NCI-H1930 (cell line): ENCODE measurements around the gene GRIP1.

ENCODE experiments used
- DNase-seq, 2 experiments: peaks; one replicate each; lab custom pipeline; 2025; lab: John Stamatoyannopoulos, UW

Gene GRIP1

GRCh38 chr12:66678338-66679275 lies at the start of gene GRIP1:
Gene GRIP1 (minus strand): TSS chr12:66679076. CDS start chr12:66678904, 172 bp downstream.
- no peak for DNase-seq

DNA sequence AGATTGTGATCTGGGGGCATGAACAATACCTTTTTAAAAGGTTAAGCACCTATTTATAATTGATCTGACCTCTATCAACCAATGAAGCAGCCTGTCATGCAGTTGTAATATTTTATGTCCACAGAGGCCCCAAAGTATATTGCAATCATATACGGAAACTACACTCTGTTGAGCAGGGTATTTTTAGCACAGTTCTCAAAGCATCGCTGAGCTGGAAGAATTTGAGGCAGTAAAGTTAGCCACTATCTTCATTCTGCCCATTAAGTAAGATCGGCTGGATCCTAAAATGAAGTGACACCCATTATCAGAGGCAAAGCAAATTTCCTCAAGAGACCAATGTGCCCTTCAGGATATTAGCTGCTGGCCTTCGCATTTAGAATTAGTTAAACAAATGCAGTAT lies 47.7 kb upstream of the GRIP1 start:
- no peak for DNase-seq

DNA sequence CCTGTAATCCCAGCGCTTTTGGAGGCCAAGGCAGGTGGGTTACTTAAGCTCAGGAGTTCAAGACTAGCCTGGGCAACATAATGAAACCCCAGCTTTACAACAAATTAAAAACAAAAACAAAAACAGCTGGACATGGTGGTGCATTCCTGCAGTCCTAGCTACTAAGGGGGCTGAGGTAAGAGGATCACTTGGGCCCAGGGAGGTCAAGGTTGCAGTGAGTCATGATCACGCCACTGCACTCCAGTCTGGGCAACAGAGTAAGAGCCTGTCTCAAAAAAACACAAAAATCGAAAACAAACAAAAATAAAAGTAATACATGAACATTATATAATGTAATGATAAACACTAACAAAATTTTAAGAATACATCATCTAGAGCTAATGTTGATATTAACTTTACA lies 46.2 kb upstream of the GRIP1 start:
- DNase-seq: no peak

GRCh38 chr12:66724616-66725015 lies 45.7 kb upstream of the GRIP1 start:
- no peak for DNase-seq

DNA sequence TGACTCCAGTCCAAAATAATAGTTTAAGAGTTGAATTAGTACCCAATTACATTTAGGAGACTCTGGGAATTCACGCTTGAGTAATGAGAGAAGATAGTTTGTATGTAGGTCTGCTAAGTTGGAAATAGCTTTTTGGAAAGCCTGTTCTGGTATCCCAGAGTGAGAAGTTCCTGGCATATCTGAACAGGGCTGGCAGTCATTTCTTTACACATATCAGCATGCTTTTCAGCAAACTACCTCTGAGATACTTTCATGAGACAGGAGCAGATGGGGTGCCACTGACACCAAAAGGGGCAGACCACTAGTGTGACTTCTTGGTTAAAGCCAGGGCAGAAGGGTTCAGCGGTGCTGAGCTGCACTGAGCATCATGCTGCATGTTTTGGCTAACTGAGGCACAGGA lies 45.1 kb upstream of the GRIP1 start:
- DNase-seq: no peak

- DNase-seq: no peak
Measured at GRCh38 chr12:66719862-66720261, 41.0 kb upstream of the GRIP1 start.

DNA sequence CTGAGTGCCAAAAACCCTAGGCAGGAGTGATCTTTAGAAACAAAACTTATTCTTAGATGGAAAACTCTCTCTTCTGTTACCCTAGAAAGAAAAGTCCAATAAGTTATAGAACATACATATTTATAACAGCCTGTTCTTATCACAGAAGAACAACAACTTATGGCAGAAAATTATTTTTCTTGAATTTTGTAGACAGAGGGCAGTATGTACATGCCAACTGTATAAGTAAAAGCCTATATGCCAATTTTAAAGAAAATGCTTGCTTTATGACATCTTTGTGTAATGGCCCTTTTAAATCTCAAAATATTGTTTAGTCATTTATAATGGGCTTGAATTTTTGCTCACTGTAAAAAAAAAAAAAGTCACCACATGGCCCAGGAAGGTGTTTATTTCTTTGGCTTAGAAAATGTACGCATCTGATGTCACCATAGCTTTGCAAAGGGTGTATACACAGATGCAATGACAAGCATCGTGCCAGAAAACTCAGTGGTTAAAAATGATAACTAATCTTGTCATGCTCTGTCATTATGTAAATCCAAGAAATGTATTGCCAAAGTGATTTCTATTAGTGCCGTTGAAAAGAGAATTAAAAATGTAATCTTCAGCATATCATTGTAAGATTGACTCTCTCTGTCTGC lies 38.3 kb upstream of the GRIP1 start:
- DNase-seq: no peak

- DNase-seq: no peak
Measured at GRCh38 chr12:66716522-66716921, 37.6 kb upstream of the GRIP1 start.

- no peak for DNase-seq
Measured at GRCh38 chr12:66714709-66715108, 35.8 kb upstream of the GRIP1 start.

DNA sequence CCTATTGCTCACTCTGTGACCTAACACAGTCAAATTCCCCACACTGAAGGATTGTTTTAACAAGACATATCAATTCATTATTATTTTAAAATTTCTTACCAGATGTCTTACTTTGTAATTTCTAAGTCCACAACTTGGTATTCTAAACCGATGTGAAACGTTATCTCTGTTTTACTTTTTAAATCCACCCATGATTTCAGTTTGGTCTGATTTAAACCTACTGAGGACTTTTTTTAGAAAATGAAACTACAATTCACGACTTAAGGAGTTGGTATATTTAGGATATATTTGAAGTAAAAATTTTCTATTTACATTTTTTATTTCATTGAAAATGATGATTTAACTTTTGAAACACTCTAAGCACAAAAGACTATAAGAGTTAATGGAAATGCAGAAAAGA lies 35.1 kb upstream of the GRIP1 start:
- no peak for DNase-seq

DNA sequence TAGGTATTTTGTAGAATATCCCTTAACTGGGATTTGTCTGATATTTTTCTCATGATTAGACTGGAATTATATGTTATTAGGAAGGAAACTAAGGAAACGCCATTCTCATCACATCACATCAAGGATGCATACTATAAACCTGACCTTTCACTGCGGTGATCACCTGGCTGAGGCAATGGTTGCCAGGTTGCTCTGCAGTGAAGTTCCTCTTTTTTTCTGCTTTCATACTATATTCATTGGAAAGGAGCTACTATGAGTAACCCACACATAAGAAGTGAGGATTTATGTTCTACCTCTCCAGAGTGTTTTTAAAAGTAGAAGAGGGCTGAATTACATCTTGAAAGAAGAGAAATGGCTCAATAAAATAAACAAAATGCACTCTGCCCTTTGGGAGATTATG lies 31.0 kb upstream of the GRIP1 start:
- DNase-seq: no peak

DNA sequence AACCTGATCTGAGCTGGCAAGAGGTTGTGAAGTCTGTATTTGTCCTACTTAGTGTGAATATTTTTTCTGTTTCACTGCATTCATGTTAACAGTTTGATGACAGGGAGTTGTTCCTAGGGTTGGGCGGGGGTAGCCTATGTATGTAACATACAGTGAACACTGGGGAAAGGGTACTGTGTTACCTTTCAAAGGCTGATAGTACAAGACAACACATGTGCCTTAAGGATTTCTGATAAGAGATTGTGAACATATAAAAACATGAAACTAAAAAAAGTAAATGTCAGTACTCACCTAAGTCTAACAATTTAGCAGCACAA lies 30.5 kb upstream of the GRIP1 start:
- no peak for DNase-seq

DNA sequence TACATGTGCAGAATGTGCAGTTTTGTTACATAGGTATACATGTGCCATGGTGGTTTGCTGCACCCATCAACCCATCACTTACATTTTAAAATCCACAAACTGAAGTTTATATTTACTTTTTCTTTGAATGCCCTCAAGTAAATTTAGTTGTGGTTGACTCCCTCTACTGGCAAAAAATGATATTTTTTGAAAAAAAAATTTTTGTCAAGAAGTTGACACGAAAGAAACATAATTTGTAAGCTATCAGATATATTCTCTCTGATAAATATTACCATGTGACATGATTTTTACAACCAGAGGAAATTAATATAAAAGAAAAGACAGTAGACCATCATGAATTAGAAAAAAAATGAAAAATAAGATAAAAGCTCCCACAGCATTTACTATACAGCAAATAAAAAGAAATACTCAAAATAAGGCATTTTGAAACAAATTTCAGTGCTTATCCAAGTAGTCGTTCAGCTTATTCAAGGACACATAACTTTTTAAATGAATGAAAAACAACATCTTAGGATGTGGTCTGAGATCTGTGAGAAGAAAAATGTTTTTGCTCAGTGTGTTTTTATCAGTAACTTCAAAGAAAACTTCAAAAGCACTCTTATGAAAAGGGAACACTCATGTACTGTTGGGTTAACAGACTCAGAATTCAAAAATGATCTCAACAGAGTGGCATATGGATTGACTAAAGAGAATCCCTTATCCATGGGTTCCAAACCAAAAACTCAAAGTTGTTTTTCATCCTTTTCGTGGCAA lies 30.0 kb upstream of the GRIP1 start:
- DNase-seq: no peak

GRCh38 chr12:66707002-66707697 lies 28.3 kb upstream of the GRIP1 start:
- no peak for DNase-seq

DNA sequence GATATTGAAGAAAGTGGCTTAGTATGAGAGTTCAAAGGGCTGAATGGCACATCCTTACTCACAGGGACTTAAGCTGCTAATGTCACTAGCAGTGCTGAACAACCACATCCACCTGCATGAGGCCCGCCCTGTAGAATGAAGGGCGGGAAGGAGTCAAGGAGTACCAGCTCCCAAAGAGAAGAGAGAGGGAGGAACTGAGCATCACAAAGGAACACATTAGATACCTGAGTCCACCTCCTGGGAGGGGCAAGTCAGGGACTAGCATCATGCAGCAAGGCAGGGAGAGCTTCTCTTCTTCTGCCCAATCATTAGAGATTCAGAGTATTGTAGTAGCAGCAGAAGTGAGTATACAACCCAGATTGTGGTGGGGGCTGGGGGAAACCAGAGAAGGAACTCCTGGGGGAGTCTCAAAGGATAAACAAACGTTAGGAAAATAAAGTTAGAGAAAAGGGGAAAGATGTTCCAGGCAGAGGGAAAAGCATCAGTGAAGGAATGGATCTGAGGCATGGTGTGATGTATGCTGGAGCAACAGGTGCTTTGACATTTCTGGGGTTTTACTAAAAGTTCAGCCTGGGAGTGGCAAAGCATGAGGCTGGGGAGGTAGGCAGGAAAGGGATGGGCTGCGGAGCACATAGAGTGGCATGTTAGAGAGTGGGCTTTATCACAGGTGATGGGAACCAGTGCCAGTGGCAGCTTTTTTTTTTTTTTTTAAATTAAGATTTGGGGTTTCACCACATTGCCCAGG lies 21.0 kb upstream of the GRIP1 start:
- DNase-seq: no peak

GRCh38 chr12:66698558-66698957 lies 19.7 kb upstream of the GRIP1 start:
- no peak for DNase-seq

DNA sequence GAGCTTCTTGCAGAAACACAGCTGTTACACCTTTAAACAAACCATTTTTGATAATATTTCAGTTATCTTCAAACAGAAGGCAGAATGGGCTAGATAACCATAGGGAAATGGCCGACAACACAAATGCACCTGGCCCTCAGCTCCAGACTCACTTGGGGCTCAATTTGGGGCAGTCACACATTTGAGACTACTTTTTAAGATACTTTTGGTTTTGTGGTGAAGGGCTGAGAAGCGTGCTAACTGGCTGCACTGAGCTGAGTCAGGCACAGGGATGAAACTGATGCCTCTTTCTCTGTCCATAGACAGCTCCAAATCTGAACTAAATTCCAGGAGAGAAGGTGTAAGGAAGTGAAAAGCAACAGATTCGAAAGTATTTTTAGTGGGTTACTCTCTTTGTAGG lies 18.5 kb upstream of the GRIP1 start:
- no peak for DNase-seq

DNA sequence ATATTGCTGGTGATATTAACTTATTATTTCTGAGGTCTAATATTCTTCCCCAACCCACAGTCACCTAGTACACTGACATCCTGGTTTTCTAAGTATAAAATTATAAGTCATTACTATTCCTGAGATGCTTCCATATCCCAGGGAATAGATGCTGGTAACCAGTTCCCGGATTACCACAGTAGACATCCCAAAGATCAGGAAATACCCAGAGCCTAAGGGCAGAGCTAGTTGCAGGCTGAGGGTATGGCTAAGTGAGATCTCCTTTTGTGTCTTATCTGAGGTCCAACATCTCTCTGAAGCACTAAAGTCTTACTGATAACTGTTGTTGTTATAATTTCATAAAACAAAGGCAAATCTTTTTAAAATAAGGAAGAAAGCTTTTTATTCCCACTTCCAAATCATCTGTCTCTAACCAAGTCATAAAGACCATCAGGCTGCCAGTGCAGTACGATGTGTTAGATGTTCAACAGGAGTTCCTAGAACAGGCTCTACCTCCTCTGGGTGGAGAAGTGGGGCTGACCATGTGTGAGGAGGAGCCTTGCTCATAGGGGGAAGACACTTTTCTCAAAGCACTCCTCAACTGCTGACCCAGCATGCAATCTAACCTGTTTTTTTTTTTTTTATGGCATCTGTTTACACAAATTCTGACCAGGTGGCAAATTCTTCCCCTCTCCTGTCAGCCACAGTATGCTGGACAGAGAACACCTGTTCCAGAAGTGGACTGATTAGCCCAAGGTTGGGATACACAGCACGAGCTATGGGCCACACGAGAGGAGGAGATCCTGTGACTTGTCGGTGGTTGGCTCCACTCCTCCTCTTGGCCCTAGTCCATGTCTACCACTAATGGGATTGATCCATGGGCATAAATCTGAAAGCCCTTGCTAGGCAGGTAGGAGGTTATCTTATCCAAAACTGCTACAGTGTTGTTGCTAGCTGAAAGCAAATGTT lies 16.1 kb upstream of the GRIP1 start:
- no peak for DNase-seq

DNA sequence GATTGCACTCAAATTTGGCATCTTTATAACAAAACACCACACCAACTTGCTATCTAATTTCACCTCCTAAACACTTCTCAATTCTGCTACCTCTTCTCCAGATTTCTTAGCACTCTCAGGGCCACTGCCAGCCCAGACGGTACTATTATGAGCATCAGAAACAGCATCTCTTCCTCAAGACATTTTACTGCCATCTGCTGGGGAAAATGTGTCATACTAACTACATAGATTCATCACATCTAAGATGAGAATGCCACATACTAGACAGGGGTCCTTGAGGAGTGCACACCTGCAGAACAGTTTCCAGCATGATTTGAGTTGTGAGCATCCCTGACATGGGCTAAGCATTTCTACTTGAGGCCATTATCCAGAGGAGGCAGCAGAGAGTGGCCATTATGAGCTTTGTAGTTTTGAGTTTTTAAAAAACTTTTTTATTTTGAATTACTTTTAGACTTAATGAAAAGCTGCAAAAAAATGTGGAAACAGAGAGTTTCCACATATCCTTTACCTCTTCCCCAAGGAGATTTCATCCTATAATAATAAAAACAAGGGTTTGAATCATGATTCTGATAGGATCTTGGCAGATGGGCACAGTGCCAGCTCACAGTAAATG lies 15.1 kb upstream of the GRIP1 start:
- peak; percentile 9 to 45 for DNase-seq

DNA sequence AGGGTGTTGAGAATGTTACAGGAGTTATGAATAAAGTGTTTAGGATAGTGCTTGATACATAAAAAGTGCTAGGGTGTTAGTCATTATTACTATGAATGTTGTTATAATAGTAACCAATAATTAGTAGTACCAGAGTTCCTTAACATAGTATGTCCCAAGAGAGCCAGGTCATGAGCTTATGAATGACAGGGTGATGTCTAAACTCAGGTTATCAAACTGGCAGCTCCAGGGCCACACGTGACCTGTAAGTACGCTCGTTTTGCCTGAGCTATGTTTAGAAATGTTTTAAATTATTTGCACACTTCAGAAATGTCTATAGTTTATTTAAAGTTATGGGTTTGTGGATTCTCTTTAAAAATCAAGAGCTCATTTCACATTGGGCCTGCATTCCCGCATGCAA lies 14.1 kb upstream of the GRIP1 start:
- DNase-seq: no peak
